Transverse colon (tissue), 4 donors: ENCODE measurements around the gene LRRC7. TPM values are rescaled to one million over a fixed set of nuclear protein-coding genes. Genes with fewer than 3 reads are reported as not detected.
"Not testable (repeated sequence)": the region's sequence is repeated elsewhere in the genome, so short reads cannot be mapped to it uniquely, and the experiment has no call there.

Source experiments
- DNase-seq: peaks from one replicate; pipeline ENCODE4 v3.0.0-alpha.2; 2019
- H3K27ac ChIP-seq, 4 donors: fragments of 200-600 bp; sonication (generic); 2 replicates each; pipeline ENCODE4 v1.5.1; 2016 to 2018; ENCODE audit warnings: inconsistent platforms in 4 of 4
- H3K27me3 ChIP-seq: fragments of 200-600 bp; sonication (generic); 2 replicates; pipeline ENCODE4 v1.5.1; 2017; ENCODE audit warnings: inconsistent platforms
- H3K36me3 ChIP-seq, 4 donors: fragments of 200-600 bp; sonication (generic); 2 replicates each; pipeline ENCODE4 v1.5.1; 2017 to 2019; ENCODE audit warnings: inconsistent platforms in 4 of 4
- H3K4me1 ChIP-seq, 4 donors: fragments of 200-600 bp; sonication (generic); 2 replicates each; pipeline ENCODE4 v1.5.1; 2017 to 2020; ENCODE audit warnings: inconsistent platforms in 4 of 4
- H3K4me3 ChIP-seq, 4 donors: fragments of 200-600 bp; sonication (generic); 1 replicate in 1 of 4; 2 replicates in 3 of 4; pipeline versions ENCODE4 v1.5.1 to v1.6.1; 2017 to 2019; ENCODE audit warnings: inconsistent platforms in 4 of 4
- H3K9me3 ChIP-seq, 2 donors: fragments of 200-600 bp; sonication (generic); 2 replicates each; pipeline ENCODE4 v1.5.1; 2017 to 2019; ENCODE audit warnings: inconsistent platforms in 2 of 2
- EP300 ChIP-seq: sonication (generic); formaldehyde crosslinking; IDR thresholded peaks from one replicate; pipeline ENCODE4 v1.6.1; 2017; ENCODE audit warnings: antibody characterized with exemption, low read depth
- POLR2A ChIP-seq: fragments of 450-650 bp; IDR thresholded peaks from one replicate; pipeline ENCODE4 v1.6.1; 2016; ENCODE audit warnings: antibody characterized with exemption, mild to moderate bottlenecking, moderate library complexity
- POLR2AphosphoS5 ChIP-seq, 3 donors: sonication (generic); formaldehyde crosslinking; IDR thresholded peaks; one replicate each; pipeline ENCODE4 v1.6.1; 2016; ENCODE audit warnings: antibody characterized with exemption in 3 of 3
- WGBS, 2 donors: methylation state at CpG; one replicate each; pipeline ENCODE4 v1.1.5; 2018; ENCODE audit warnings: low coverage in 1 of 2; 5-methylcytosine and 5-hydroxymethylcytosine counted together
- in situ Hi-C, 4 donors: fragments of 200-750 bp; cut with MboI; loops; one replicate each; pipeline versions ENCODE4 v1.15.0 to v1.15.1; 2017; ENCODE audit warnings: low sequenced_read_pairs in 3 of 4, low pct_ligation_motif_present in 1 of 4, low pct_unique_long_range_greater_than_20kb in 1 of 4
- intact Hi-C: fragments of 100-400 bp; cut with DNase I; formaldehyde crosslinking; loops from one replicate; pipeline ENCODE4 v1.15.1; 2023; ENCODE audit warnings: low total_unique reads
- total RNA-seq, 4 donors: library from RNA; depleted of rRNA; stranded (reverse); fragments of >200 nt; gene quantifications; one replicate each; pipeline ENCODE4 v1.1.0, GENCODE V29; 2016
- TF ChIP-seq, protein P1 (sequence below), 5 experiments: fragments of 200-600 bp in 3 of 5; fragments of 450-650 bp in 2 of 5; sonication (generic) in 3 of 5; IDR thresholded peaks; 1 replicate in 2 of 5; 2 replicates in 3 of 5; pipeline ENCODE4 v1.5.1; 2016 to 2017; ENCODE audit warnings: antibody characterized with exemption in 5 of 5, inconsistent platforms in 3 of 5, mild to moderate bottlenecking in 2 of 5, moderate library complexity in 1 of 5

LRRC7 gene
- total RNA-seq, 4 donors from 2014 or later, result 0.32 to 1.1 TPM; not detected in 2

DNA sequence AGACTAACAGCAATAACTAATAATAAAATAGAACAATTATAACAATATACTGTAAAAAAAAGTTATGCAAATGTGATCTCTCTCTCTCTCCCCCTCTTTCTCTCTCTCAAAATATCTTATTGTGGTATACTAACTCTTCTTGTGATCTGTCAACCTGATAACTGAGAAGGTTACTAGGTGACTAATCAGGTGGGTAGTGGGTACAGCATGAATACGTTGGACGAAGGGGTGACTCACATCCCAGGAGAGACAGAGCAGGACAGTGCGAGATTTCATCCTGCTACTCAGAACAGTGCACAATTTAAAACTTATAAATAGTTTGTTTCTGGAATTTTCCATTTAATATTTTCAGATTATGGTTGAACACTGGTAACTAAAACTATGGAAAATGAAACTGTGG, 380.1 kb downstream of the LRRC7 start:
- no peak for DNase-seq
- TF ChIP-seq, protein P1, sequence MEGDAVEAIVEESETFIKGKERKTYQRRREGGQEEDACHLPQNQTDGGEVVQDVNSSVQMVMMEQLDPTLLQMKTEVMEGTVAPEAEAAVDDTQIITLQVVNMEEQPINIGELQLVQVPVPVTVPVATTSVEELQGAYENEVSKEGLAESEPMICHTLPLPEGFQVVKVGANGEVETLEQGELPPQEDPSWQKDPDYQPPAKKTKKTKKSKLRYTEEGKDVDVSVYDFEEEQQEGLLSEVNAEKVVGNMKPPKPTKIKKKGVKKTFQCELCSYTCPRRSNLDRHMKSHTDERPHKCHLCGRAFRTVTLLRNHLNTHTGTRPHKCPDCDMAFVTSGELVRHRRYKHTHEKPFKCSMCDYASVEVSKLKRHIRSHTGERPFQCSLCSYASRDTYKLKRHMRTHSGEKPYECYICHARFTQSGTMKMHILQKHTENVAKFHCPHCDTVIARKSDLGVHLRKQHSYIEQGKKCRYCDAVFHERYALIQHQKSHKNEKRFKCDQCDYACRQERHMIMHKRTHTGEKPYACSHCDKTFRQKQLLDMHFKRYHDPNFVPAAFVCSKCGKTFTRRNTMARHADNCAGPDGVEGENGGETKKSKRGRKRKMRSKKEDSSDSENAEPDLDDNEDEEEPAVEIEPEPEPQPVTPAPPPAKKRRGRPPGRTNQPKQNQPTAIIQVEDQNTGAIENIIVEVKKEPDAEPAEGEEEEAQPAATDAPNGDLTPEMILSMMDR (IDR thresholded peaks at IDR 0.05), result no peak
- no peak for TF ChIP-seq EP300
- no peak for TF ChIP-seq POLR2A
- TF ChIP-seq POLR2AphosphoS5 (IDR thresholded peaks at IDR 0.05), result no peak
- intact Hi-C loops, result no loop called here
- H3K27ac ChIP-seq, result no peak overlapping the region
- 78 to 87% methylated on average over 3 of the region's 3 CpGs for WGBS, 2 donors
- H3K36me3 ChIP-seq, result no peaks in the 10 kb centered on the region
- H3K4me1 ChIP-seq, result no peaks in the 10 kb centered on the region
- no peaks in the 10 kb centered on the region for H3K9me3 ChIP-seq
- H3K4me3 ChIP-seq, result no peak overlapping the region
- no peaks in the 10 kb centered on the region for H3K27me3 ChIP-seq
- in situ Hi-C loops, result no loop called here

DNA sequence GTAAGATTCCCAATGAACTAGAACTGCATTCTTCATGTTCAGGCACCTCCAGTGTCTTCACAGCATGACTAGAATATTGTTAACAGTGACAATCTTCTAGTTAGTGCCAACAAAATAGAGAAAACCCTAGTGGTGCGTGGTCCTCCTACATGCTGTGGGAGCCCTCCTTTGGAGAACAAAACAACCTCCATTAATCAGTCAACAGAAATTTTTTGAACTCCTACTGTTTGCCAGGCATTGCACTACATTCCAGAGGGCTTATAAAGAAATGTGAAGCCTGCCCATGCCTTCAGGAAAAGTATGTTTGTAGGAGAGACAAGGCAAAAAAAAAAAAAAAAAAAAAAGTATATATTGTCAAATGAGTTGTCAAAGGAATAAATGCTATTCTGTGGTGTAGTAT, 385.0 kb downstream of the LRRC7 start:
- Histone ChIP-seq H3K9me3 (no peaks in the 10 kb centered on the region), H3K4me1 (no peaks in the 10 kb centered on the region), H3K27ac (no peak overlapping the region), H3K4me3 (no peak overlapping the region), H3K27me3 (no peaks in the 10 kb centered on the region), H3K36me3 (no peaks in the 10 kb centered on the region)
- in situ Hi-C loops (no loop called here), intact Hi-C loops (no loop called here)
- TF ChIP-seq POLR2A, result no peak
- TF ChIP-seq, protein P1 (IDR thresholded peaks at IDR 0.05), result no peak
- no peak for TF ChIP-seq POLR2AphosphoS5 (IDR thresholded peaks at IDR 0.05)
- TF ChIP-seq EP300, result no peak
- 77 to 88% methylated on average over 1 of the region's 1 CpG for WGBS, 2 donors
- no peak for DNase-seq

DNA sequence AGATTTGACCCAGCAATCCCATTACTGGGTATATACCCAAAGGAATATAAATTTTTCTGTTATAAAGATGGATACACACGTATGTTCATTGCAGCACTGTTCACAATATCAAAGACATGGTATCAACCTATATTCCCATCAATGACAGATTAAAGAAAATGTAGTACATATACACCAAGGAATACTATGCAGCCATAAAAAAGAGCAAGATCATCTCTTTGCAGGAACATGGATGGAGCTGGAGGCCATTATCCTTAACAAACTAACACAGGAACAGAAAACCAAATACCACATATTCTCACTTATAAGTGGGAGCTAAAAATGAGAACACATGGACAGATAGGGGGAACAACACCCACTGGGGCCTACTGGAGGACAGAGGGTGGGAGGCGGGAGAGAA, 394.7 kb downstream of the LRRC7 start:
- H3K27ac ChIP-seq, H3K4me3 ChIP-seq, H3K27me3 ChIP-seq, H3K9me3 ChIP-seq, in situ Hi-C loops, H3K36me3 ChIP-seq, H3K4me1 ChIP-seq, DNase-seq, intact Hi-C loops: not testable (repeated sequence)
- WGBS, 2 donors, result 69 to 87% methylated on average over 2 of the region's 2 CpGs

DNA sequence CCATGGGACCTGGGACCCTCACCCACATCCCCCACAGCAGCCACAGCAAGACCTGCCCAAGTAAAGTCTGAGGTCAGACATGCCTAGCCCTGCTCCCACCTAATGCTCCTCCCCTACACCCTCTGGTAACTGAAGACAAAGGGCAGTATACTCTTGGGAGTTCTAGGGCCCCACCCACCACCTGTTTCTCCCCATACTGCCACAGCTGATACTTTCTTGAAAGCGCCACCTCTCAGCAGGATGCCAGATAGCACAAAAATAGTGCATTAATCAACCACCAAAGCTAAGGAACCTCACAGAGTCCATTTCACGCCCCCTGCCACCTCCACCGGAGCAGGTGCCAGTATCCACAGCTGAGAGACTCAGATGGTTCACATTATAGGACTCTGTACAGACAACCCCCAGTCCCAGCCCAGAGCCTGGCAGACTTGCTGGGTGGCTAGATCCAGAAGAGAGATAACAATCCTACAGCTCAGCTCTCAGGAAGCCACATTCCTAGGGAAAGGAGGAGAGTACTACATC, 399.6 kb downstream of the LRRC7 start:
- Histone ChIP-seq H3K27ac (no peak overlapping the region), H3K4me1 (no peaks in the 10 kb centered on the region), H3K9me3 (no peaks in the 10 kb centered on the region), H3K27me3 (no peaks in the 10 kb centered on the region), H3K36me3 (no peaks in the 10 kb centered on the region), H3K4me3 (no peak overlapping the region)
- no peak for DNase-seq
- in situ Hi-C loops (no loop called here), intact Hi-C loops (no loop called here)
- TF ChIP-seq EP300, result no peak
- TF ChIP-seq POLR2A, result no peak
- TF ChIP-seq, protein P1 (IDR thresholded peaks at IDR 0.05), result no peak
- no peak for TF ChIP-seq POLR2AphosphoS5 (IDR thresholded peaks at IDR 0.05)
- 88% methylated on average over 3 of the region's 3 CpGs; no CpG with 5 or more reads in 1 of the 2 donors for WGBS, 2 donors

DNA sequence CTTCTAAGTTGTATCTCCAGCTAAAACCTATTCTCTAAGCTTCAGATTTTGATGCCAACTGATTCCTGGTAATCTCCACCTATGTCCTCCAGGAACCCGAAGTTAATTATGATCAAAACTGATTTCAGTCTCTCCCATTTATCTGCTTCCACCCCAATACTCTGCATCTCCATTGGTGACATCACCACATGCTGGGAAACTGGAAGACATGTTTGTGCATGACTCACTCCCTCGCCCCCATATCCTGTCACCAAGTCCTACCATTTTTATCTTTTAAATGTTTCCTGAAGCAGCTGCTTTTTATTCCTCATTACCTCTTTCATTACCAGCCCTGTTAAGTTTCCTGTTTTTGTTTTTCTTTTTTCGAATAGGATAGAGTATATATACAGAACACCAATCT, 409.2 kb downstream of the LRRC7 start:
- no peaks in the 10 kb centered on the region for H3K36me3 ChIP-seq
- WGBS, 2 donors, result 55 to 72% methylated on average over 2 to 3 of the region's 3 CpGs
- intact Hi-C loops, result no loop called here
- no peak overlapping the region for H3K4me3 ChIP-seq
- H3K4me1 ChIP-seq, result no peaks in the 10 kb centered on the region
- in situ Hi-C loops, result no loop called here
- no peaks in the 10 kb centered on the region for H3K9me3 ChIP-seq
- TF ChIP-seq, protein P1 (IDR thresholded peaks at IDR 0.05), result no peak
- no peak for TF ChIP-seq POLR2AphosphoS5 (IDR thresholded peaks at IDR 0.05)
- TF ChIP-seq POLR2A, result no peak
- H3K27ac ChIP-seq, result no peak overlapping the region
- no peaks in the 10 kb centered on the region for H3K27me3 ChIP-seq
- no peak for DNase-seq
